Type B pancreatic cell (in vitro differentiated cells): Measurements from ENCODE around the gene RARS1. TPM values are rescaled to one million over a fixed set of nuclear protein-coding genes. Genes with fewer than 3 reads are reported as not detected.

Experiments used
- DNase-seq: peaks from one replicate; pipeline ENCODE4 v3.0.0; 2021; ENCODE audit warnings: mixed read lengths; ENCODE audit not compliant: unreplicated experiment; ENCODE audit errors: extremely low spot score
- H3K27ac Mint-ChIP-seq: 2 replicates; pipeline ENCODE4 v1.8.0; 2021; ENCODE audit warnings: mild to moderate bottlenecking, mixed read lengths
- H3K27me3 Mint-ChIP-seq: 2 replicates; pipeline ENCODE4 v1.8.0; 2021; ENCODE audit warnings: mixed read lengths
- H3K36me3 Mint-ChIP-seq: 2 replicates; pipeline ENCODE4 v1.8.0; 2021; ENCODE audit warnings: mixed read lengths
- H3K4me1 Mint-ChIP-seq: one replicate; pipeline ENCODE4 v1.8.0; 2021; ENCODE audit warnings: mixed read lengths; ENCODE audit not compliant: unreplicated experiment
- H3K4me3 Mint-ChIP-seq: 2 replicates; pipeline ENCODE4 v1.8.0; 2021; ENCODE audit warnings: mild to moderate bottlenecking, mixed read lengths
- H3K9me3 Mint-ChIP-seq: 2 replicates; pipeline ENCODE4 v1.8.0; 2021; ENCODE audit warnings: mixed read lengths
- total RNA-seq: library from RNA; stranded (reverse); gene quantifications from 2 replicates; pipeline ENCODE4 v1.2.1, GENCODE V29; 2021; ENCODE audit warnings: low replicate concordance
- TF ChIP-seq, protein P1 (sequence below): fragments of 200-600 bp; sonication (generic); conservative IDR thresholded peaks from 2 replicates; pipeline ENCODE4 v1.5.0; 2021; ENCODE audit warnings: antibody characterized with exemption, mild to moderate bottlenecking

The RARS1 gene
- total RNA-seq, 1 donor from 2014 or later, result 102 TPM

DNA sequence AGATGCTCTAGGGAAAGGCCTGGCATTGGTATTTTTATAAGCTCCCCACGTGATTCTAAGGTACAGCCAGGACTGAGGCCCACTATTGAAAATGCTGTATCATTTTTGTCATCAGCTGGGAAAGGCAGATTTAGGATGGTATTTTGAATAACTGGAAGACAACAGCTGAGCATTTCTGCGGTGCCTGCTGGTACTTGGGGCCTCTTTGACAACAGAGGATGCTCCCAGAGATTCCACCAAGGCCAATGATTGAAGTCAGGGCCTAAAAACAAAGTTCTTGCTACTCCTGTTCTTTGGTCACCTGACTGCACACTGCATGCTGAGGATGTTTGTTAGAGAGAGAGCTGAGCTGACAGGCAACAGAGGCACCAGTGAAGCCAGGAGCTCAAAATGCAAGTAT, 50.9 kb downstream of the RARS1 start:
- Mint-ChIP-seq H3K27ac (no peak overlapping the region), H3K4me1 (peaks cover 5% of the 10 kb centered on the region), H3K9me3 (no peaks in the 10 kb centered on the region), H3K27me3 (peaks cover 11% of the 10 kb centered on the region), H3K36me3 (no peaks in the 10 kb centered on the region), H3K4me3 (no peak overlapping the region)
- DNase-seq, result no peak
- TF ChIP-seq, protein P1, sequence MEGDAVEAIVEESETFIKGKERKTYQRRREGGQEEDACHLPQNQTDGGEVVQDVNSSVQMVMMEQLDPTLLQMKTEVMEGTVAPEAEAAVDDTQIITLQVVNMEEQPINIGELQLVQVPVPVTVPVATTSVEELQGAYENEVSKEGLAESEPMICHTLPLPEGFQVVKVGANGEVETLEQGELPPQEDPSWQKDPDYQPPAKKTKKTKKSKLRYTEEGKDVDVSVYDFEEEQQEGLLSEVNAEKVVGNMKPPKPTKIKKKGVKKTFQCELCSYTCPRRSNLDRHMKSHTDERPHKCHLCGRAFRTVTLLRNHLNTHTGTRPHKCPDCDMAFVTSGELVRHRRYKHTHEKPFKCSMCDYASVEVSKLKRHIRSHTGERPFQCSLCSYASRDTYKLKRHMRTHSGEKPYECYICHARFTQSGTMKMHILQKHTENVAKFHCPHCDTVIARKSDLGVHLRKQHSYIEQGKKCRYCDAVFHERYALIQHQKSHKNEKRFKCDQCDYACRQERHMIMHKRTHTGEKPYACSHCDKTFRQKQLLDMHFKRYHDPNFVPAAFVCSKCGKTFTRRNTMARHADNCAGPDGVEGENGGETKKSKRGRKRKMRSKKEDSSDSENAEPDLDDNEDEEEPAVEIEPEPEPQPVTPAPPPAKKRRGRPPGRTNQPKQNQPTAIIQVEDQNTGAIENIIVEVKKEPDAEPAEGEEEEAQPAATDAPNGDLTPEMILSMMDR, result no peak

DNA sequence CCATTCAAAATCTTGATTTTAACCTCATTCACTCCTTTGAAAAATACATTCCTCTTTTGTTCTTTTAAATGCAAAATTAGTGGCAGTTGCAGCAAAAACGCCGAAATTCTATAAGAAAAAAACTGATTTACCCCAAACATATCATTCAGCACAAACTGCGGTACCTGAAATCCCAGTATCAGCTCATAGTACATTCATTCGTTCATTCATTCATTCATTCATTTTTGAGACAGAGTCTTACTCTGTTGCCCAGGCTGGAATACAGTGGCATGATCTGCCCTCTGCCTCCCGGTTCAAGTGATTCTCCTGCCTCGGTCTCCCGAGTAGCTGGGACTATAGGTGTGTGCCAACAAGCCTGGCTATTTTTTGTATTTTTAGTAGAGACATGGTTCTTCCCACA, 63.3 kb downstream of the RARS1 start:
- no peak for DNase-seq
- H3K4me3 Mint-ChIP-seq, result no peak overlapping the region
- no peaks in the 10 kb centered on the region for H3K9me3 Mint-ChIP-seq
- TF ChIP-seq, protein P1, result no peak
- H3K27ac Mint-ChIP-seq, result no peak overlapping the region
- H3K27me3 Mint-ChIP-seq, result no peaks in the 10 kb centered on the region
- peaks cover 41% of the 10 kb centered on the region for H3K36me3 Mint-ChIP-seq
- H3K4me1 Mint-ChIP-seq, result no peaks in the 10 kb centered on the region

GRCh38 chr5:168550656-168551055, 64.4 kb downstream of the RARS1 start:
- no peak overlapping the region for H3K4me3 Mint-ChIP-seq
- TF ChIP-seq, protein P1, result no peak
- no peaks in the 10 kb centered on the region for H3K9me3 Mint-ChIP-seq
- H3K27me3 Mint-ChIP-seq, result no peaks in the 10 kb centered on the region
- no peak for DNase-seq
- H3K4me1 Mint-ChIP-seq, result no peaks in the 10 kb centered on the region
- H3K27ac Mint-ChIP-seq, result no peak overlapping the region
- peaks cover 41% of the 10 kb centered on the region for H3K36me3 Mint-ChIP-seq

DNA sequence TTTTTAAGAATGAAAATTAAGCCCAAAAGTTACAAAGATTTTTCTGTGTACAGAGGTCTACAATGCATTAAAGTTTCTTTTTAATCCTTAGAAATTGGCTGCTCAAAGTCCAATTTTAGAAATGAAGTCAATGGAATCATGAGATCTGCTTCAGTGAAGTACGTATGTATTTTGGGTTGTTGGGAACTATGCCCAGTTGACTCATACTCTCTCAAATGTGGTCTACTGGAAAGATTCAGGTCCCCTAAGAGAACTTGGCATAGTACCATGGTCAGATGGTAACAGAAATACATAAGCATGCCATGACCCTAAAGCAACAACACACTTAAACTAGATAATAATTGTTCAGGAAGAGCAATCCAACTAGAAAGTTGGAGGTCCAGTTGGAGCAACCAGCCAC, 65.9 kb downstream of the RARS1 start:
- no peak for DNase-seq
- no peaks in the 10 kb centered on the region for H3K27me3 Mint-ChIP-seq
- no peaks in the 10 kb centered on the region for H3K4me1 Mint-ChIP-seq
- H3K9me3 Mint-ChIP-seq, result no peaks in the 10 kb centered on the region
- peaks cover 55% of the 10 kb centered on the region for H3K36me3 Mint-ChIP-seq
- no peak overlapping the region for H3K4me3 Mint-ChIP-seq
- no peak overlapping the region for H3K27ac Mint-ChIP-seq
- TF ChIP-seq, protein P1, result no peak

- H3K4me1 Mint-ChIP-seq, result no peaks in the 10 kb centered on the region
- H3K36me3 Mint-ChIP-seq, result peaks cover 52% of the 10 kb centered on the region
- H3K4me3 Mint-ChIP-seq, result no peak overlapping the region
- H3K9me3 Mint-ChIP-seq, result no peaks in the 10 kb centered on the region
- DNase-seq, result no peak
- no peaks in the 10 kb centered on the region for H3K27me3 Mint-ChIP-seq
- H3K27ac Mint-ChIP-seq, result no peak overlapping the region
- TF ChIP-seq, protein P1, result no peak
Measured at GRCh38 chr5:168553377-168554130, 67.3 kb downstream of the RARS1 start.
